Stomach (tissue), 4 donors: Measurements from ENCODE around the gene DGCR6.

Source experiments
- EP300 ChIP-seq: sonication (generic); formaldehyde crosslinking; IDR thresholded peaks from one replicate; pipeline ENCODE4 v1.6.1; 2017; ENCODE audit warnings: antibody characterized with exemption
- POLR2A ChIP-seq, 4 donors: fragments of 450-650 bp; IDR thresholded peaks; one replicate each; pipeline ENCODE4 v1.6.1; 2016; ENCODE audit warnings: antibody characterized with exemption in 4 of 4, control low read depth in 2 of 4, mild to moderate bottlenecking in 1 of 4, moderate library complexity in 1 of 4
- POLR2AphosphoS5 ChIP-seq, 3 donors: sonication (generic); formaldehyde crosslinking; IDR thresholded peaks; one replicate each; pipeline ENCODE4 v1.6.1; 2016; ENCODE audit warnings: antibody characterized with exemption in 3 of 3
- TF ChIP-seq, protein P1 (sequence below), 7 experiments: fragments of 450-650 bp in 4 of 7; fragments of 200-600 bp in 3 of 7; sonication (generic) in 3 of 7; IDR thresholded peaks; one replicate each; pipeline ENCODE4 v1.5.1; 2016 to 2019; ENCODE audit warnings: antibody characterized with exemption in 7 of 7, control low read depth in 2 of 7, mild to moderate bottlenecking in 1 of 7

DNA sequence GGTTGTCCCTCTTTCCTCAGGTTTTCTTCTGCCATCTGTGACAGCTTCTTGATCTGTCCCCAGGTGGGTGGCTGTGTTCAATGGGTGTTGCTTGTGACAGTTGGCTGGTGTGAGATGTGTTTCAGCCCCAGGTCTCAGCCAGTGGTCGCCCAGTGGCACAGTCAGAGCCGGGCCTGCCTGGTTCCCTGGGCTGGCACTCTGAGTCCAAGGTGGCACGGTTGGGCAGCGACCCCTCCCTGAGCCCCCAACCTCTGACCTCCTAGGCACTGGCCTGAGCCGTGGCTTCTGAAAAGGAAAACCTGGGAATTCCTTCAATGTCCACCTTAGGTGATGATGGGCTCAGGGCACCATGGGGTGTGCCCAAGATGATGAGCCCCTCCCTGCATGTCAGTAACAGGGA is 44.0 kb downstream of the DGCR6 start:
- TF ChIP-seq, protein P1, sequence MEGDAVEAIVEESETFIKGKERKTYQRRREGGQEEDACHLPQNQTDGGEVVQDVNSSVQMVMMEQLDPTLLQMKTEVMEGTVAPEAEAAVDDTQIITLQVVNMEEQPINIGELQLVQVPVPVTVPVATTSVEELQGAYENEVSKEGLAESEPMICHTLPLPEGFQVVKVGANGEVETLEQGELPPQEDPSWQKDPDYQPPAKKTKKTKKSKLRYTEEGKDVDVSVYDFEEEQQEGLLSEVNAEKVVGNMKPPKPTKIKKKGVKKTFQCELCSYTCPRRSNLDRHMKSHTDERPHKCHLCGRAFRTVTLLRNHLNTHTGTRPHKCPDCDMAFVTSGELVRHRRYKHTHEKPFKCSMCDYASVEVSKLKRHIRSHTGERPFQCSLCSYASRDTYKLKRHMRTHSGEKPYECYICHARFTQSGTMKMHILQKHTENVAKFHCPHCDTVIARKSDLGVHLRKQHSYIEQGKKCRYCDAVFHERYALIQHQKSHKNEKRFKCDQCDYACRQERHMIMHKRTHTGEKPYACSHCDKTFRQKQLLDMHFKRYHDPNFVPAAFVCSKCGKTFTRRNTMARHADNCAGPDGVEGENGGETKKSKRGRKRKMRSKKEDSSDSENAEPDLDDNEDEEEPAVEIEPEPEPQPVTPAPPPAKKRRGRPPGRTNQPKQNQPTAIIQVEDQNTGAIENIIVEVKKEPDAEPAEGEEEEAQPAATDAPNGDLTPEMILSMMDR (IDR thresholded peaks at IDR 0.05) = no peak
- TF ChIP-seq POLR2A (IDR thresholded peaks at IDR 0.05) (no peak), POLR2AphosphoS5 (IDR thresholded peaks at IDR 0.05) (no peak), EP300 (no peak)
